Renal cortex interstitium (tissue), 11 donors: ENCODE measurements around the gene GPC2. TPM values are rescaled to one million over a fixed set of nuclear protein-coding genes. Genes with fewer than 3 reads are reported as not detected.
A peak's percentile ranks its signal among the peaks of the same experiment; 100 is the strongest.
"Not testable (repeated sequence)": the region's sequence is repeated elsewhere in the genome, so short reads cannot be mapped to it uniquely, and the experiment has no call there.

Experiments
- DNase-seq, 11 donors: peaks; one replicate each; pipeline ENCODE4 v3.0.0-alpha.2; 2013; ENCODE audit warnings: low read depth in 9 of 11, low spot score in 4 of 11; ENCODE audit errors: extremely low read depth in 1 of 11
- polyA plus RNA-seq, 3 donors: library from polyadenylated mRNA; unstranded; fragments of 120-200 nt; gene quantifications; one replicate each; pipeline ENCODE4 v1.2.1, GENCODE V29; 2013; ENCODE audit not compliant: insufficient read length in 3 of 3

Gene GPC2
- polyA plus RNA-seq, 3 donors, result 9.4 to 14.5 (median 14.0) TPM

GRCh38 chr7:100157334-100158228 is 19.6 kb downstream of the GPC2 start:
- DNase-seq, result no peak

DNA sequence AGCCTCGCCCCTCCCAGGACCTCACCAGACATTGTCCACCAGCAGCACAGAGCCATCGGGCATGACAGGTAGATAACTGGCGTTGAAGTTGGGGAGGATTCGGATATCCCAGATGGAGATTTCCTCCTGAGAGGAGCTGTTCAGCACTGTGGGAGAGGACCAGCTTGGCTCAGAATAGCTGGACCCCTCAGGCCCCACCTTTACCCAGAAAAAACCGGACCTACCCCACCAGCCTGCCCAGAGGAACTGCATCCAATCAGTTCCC is 20.2 kb downstream of the GPC2 start:
- DNase-seq, result no peak

DNA sequence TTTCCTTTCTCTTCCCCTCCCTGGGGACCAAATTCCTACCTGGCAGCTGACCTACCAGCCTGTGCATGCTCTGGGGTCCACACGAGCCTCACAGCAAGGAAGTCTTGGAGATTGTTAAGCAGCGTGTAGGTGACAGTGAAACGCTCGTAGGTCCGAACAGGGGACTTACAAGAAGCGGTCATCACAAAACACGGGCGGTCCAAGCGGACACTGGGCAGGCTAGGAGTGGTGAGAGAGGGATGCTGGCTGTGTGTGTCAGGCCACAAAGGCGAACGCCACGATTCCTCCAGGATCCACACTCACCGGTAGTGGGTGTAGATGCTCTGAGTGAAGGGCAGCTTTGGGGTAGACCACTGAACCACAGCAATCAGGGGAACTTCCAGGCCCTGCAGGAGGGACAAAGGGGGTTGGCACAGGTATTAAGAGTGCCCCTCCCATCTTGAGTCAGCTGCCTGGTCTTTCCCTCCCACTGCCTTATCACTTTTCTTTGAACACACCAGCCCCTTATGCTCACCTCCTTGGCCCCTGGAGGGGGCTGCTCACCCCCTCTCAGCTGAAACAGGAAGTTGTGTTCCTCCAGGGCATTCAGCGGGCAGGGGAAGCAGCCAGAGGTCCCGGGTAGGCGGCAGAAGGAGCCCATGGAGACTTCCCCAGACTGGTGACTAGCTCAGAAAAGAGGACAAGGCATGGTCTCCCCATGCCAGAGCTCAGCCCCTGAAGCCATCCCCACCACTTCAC is 20.7 kb downstream of the GPC2 start:
- DNase-seq, result no peak

DNA sequence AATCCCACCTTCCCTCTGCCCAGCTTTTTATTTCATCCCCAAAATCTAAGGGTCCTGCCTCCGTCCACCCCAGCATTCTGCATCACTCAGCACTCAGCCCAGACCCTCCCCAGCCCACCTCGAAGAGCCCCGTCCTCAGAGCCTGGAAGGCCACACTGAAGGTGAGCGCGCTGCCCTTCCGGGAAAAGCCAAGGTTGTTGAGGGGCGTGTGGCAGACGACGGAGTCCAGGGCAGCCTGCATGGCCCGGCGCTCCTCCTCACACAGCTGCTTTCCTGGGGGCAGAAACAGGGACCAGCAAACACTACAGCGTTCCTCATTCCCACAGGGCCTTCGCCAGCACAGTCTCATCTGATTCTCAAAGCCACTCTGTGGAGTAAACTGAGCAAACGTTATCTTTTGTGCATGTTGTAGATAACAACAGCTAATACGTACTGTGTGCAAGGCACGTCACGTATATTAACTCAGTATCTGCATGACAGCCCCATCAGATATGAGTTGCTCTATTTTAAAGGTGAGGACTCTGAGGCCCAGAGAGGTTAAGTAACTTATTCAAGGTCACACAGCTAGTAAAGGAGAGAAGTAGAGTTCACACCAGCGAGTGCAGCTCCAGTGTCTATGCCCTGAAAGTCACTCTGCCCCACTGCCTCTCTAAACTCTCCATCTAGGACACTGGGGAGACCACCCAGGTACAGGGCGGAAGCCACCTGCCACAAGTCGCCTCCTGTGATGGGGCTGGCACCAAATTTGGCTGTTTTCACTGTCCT is 21.4 kb downstream of the GPC2 start:
- no peak for DNase-seq

DNA sequence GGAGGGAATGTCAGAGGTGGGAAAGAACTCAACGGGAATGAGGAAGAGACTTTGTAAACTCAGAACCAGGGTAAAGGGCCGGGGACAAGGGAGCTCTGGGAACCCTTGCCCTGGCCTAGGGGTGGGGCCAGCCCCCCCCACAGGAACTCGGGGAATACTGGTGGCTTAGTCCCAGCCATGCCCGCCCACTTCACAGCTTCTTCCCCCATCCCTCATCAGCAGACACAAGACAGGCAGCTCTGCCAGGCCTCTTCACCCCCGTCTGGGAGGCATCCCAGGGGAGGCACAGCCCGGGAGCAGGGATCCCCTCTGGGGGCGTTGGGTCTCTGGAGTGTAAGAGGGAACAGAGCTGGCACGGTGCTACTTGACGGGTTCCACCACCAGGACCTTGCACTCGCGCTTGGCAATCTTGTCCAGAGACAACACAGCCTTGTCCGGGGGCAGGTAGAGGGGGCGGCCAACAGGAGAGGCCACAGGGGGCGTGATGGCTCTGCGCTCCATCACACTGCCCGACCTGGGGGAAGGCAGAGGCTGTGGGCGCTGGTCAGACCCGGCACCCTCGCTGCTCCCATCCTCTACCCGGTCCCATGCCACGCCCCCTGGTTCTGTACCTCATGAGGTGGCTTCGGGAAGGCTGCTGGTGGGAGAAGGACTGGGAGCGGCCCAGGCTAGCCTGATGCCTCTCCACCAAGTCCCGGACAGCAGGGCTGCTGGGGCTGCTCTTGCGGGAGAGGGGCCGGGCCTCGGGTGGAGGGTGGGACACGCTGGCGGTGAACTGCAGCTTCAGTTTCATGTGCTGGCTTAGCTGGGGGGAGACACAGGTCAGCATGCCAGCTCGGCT is 22.3 kb downstream of the GPC2 start:
- DNase-seq, result no peak

DNA sequence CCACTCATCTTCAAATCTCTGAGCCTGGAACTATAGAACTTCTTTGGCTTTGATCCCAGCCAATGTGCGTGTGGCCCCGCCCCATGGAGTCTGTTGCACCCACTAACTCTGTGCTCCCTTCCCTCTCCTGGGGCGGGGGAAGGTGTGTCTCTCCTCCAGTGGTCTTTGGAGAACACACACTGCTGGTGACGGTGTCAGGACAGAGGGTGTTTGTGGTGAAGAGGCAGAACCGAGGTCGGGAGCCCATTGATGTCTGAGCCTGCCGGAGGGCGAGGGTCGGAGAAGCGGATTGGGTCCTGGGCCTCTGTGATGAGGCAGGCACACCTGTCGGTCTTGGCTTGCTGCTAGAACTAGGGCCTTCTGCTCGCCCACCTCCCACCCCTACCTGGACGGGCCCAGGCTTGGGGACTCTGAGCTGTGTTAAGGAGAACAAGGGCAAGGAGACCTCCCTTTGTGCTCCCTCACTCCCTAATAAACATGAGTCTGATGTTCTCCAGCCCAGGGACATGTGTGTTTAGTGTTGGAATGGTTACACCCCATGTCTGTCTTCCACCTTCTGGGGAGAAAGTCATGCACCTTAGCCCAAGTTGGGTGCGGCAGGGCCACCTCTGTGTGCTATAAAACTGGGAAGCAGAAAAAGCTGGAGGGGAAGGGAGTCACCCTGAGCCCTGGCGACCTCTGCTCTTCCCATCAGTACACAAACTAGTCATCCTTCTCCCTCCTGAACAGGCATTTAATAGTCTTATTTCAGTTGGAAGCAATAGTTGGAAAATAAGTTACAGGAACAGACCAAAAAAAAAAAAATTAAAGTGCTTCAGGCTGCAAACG is 23.3 kb downstream of the GPC2 start:
- DNase-seq, result no peak

GRCh38 chr7:100152937-100153666 is 24.1 kb downstream of the GPC2 start:
- DNase-seq, result no peak

DNA sequence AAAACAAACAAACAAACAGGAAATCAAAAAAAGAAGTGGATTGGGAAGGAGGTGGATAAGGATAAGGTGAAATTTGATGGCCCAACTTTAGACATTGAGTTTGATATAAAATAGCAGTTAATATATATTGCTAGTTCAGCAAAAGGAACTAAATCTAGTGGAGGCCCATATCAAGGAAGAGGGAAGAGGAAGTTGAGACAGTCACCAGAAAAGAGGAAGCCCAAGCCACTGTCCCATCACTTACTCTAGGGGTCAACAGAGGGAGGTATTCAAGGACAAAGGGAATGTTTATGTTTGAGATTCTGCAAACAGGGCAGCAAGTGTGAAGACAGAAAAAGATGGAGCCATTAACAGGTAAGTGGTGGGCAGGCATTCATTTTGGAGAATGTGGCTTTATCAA is 24.8 kb downstream of the GPC2 start:
- DNase-seq, result no peak

DNA sequence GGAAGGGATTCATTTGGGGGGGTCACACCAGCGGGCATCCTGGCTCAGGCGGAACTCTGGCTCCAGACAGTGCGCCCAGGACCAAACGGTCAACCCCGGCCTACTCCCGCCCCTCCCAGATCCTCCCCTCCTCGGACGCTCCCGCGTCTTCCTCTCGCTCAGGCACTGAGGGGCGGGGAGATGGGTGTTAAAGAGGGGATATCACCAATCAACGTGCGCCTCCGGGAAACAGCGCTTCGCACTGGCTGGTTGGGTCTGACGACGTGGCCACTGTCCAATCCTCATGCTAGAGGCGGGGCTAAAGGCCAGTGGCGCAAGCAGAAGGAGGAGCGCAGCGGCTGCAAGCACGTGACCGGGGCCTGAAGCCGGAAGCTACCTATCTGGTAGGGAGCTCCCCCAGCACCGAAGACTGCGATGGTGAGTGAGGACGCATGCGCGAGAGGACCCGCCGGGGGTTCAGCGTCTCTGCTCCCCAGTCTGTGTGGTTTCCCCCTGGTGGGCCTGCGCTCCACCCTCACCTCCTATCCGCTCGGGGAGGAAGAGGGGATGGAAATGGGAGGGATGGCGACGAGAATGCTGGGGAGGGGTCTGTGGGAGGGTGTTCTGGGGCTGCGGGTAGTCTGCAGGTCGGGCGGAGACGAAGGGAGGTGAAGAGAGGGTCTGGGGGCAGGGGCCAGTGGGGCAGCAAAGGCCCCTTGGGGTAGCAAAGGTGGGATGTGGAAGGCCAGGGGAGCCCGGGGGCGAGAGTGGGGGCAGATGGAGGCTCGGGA is 28.4 kb downstream of the GPC2 start, which contains the start of gene LAMTOR4:
LAMTOR4 (plus strand) TSS at position 360 of the 770 bp plus-strand sequence; CDS start at position 415, 55 bp downstream.
- DNase-seq, result peak; percentile 91 to 99 (median 97)

- DNase-seq, result no peak
Measured at GRCh38 chr7:100148225-100148558, 29.0 kb downstream of the GPC2 start.

- DNase-seq, result no peak
Measured at GRCh38 chr7:100147278-100147677, 29.9 kb downstream of the GPC2 start.

GRCh38 chr7:100146350-100146749 is 30.8 kb downstream of the GPC2 start:
- DNase-seq, result not testable (repeated sequence)

GRCh38 chr7:100142461-100142860 is 34.7 kb downstream of the GPC2 start:
- DNase-seq, result no peak

GRCh38 chr7:100141555-100141949 is 35.6 kb downstream of the GPC2 start:
- DNase-seq, result no peak

GRCh38 chr7:100137851-100138760 is 39.1 kb downstream of the GPC2 start:
- no peak for DNase-seq

- DNase-seq, result peak in 1 of 11 donors; percentile 36
Measured at GRCh38 chr7:100132697-100133151, 44.5 kb downstream of the GPC2 start.
